ENCODE results near the gene RHOU. TPM values are rescaled to one million over a fixed set of nuclear protein-coding genes. Genes with fewer than 3 reads are reported as not detected.

The RHOU gene
- polyA plus RNA-seq, 2 of the 4 experiments (the other 2 are of a cell fraction) = 11.5 to 14.7 TPM

DNA sequence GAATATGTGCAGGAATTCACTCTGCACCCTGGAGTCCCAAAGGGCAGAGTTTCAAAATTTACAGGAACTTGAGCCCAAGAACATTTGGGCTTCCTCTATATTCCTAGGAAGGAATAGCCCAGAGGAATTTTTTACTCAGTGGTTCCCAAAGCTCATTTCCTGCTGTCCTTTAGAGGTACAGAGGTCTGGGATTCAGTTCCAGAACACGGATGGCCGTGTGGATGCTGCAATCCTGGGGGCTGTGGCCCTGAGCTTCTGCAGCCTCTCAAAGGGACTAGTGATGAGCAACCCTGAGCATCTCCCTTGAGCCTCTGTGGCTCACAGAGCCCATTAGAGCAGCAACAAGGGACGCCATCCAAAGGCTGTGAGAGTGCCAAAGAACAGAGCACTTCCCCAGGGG lies 10.1 kb upstream of the RHOU start (continued):
- TF ChIP-seq CBX2 (IDR thresholded peaks at IDR 0.05; ENCODE audit: borderline replicate concordance, low read depth) = no peak
- no peak for TF ChIP-seq RCOR1 (IDR thresholded peaks at IDR 0.05; ENCODE audit: low read depth, low read length)
- TF ChIP-seq, protein P1, sequence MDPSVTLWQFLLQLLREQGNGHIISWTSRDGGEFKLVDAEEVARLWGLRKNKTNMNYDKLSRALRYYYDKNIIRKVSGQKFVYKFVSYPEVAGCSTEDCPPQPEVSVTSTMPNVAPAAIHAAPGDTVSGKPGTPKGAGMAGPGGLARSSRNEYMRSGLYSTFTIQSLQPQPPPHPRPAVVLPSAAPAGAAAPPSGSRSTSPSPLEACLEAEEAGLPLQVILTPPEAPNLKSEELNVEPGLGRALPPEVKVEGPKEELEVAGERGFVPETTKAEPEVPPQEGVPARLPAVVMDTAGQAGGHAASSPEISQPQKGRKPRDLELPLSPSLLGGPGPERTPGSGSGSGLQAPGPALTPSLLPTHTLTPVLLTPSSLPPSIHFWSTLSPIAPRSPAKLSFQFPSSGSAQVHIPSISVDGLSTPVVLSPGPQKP (IDR thresholded peaks at IDR 0.05; ENCODE audit: low read depth, low read length) = no peak

DNA sequence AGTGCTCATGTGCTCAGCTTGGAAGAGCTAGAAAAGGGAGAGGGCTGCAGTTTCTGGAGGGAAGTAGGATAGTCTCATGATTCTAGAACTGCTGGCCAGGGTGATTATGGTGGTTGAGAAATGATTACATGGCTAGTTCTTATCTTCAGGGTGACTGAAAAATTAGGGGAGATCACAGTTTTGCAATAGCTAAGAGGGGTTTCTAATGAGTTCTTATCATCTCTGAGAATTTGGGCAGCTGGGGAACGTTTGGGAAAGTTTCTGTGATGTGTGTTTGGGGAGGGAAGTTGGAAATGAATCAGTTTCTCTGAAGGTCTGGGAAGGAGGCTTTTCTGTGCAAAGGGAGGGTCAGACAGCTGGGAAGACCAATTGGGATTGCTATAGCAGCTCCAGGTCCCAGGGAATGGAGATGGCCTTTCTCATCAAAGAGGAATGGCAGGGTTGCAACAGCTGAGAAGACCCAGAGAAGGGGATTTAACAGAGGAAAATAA lies 7.6 kb upstream of the RHOU start:
- Histone ChIP-seq H3K27ac (no peak overlapping the region), H3K4me1 (no peaks in the 10 kb centered on the region), H3K4me3 (no peak overlapping the region), H3K9me3 (no peaks in the 10 kb centered on the region), H3K4me2 (no peak overlapping the region)
- 0% methylated on average over 1 of the region's 1 CpG for WGBS (ENCODE audit: missing lambda C conversion rate)
- FAIRE-seq (no peak), DNase-seq (ENCODE audit: low read depth in 1 of 2, low spot score in 1 of 2) (no peak), ATAC-seq (no peak)
- CTCF ChIA-PET = no interaction called here
- no peak for TF ChIP-seq POLR2AphosphoS2 (conservative IDR thresholded peaks at IDR 0.05; ENCODE audit: low read length)
- no peak for TF ChIP-seq BHLHE40 (IDR thresholded peaks at IDR 0.05; ENCODE audit: low read depth, low read length)
- no peak for TF ChIP-seq FOXS1 (CRISPR knock-in tag; IDR thresholded peaks at IDR 0.05)
- TF ChIP-seq, protein P2, sequence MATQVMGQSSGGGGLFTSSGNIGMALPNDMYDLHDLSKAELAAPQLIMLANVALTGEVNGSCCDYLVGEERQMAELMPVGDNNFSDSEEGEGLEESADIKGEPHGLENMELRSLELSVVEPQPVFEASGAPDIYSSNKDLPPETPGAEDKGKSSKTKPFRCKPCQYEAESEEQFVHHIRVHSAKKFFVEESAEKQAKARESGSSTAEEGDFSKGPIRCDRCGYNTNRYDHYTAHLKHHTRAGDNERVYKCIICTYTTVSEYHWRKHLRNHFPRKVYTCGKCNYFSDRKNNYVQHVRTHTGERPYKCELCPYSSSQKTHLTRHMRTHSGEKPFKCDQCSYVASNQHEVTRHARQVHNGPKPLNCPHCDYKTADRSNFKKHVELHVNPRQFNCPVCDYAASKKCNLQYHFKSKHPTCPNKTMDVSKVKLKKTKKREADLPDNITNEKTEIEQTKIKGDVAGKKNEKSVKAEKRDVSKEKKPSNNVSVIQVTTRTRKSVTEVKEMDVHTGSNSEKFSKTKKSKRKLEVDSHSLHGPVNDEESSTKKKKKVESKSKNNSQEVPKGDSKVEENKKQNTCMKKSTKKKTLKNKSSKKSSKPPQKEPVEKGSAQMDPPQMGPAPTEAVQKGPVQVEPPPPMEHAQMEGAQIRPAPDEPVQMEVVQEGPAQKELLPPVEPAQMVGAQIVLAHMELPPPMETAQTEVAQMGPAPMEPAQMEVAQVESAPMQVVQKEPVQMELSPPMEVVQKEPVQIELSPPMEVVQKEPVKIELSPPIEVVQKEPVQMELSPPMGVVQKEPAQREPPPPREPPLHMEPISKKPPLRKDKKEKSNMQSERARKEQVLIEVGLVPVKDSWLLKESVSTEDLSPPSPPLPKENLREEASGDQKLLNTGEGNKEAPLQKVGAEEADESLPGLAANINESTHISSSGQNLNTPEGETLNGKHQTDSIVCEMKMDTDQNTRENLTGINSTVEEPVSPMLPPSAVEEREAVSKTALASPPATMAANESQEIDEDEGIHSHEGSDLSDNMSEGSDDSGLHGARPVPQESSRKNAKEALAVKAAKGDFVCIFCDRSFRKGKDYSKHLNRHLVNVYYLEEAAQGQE (IDR thresholded peaks at IDR 0.05) = no peak
- no peak for TF ChIP-seq MAZ (IDR thresholded peaks at IDR 0.05; ENCODE audit: borderline replicate concordance, low read depth, low read length)
- no peak for TF ChIP-seq JUNB (IDR thresholded peaks at IDR 0.05)
- no peak for TF ChIP-seq NR3C1 (IDR thresholded peaks at IDR 0.05)
- TF ChIP-seq RNF2 (IDR thresholded peaks at IDR 0.05; ENCODE audit: borderline replicate concordance, low read depth) = no peak
- no peak for TF ChIP-seq RAD21 (conservative IDR thresholded peaks at IDR 0.05 in 1 of 2, IDR thresholded peaks at IDR 0.05 in 1 of 2)
- no peak for TF ChIP-seq PBX3 (IDR thresholded peaks at IDR 0.05)
- TF ChIP-seq RFX5 (IDR thresholded peaks at IDR 0.05) = no peak
- TF ChIP-seq EHMT2 (IDR thresholded peaks at IDR 0.05; ENCODE audit: low read depth) = no peak
- TF ChIP-seq, protein P3, sequence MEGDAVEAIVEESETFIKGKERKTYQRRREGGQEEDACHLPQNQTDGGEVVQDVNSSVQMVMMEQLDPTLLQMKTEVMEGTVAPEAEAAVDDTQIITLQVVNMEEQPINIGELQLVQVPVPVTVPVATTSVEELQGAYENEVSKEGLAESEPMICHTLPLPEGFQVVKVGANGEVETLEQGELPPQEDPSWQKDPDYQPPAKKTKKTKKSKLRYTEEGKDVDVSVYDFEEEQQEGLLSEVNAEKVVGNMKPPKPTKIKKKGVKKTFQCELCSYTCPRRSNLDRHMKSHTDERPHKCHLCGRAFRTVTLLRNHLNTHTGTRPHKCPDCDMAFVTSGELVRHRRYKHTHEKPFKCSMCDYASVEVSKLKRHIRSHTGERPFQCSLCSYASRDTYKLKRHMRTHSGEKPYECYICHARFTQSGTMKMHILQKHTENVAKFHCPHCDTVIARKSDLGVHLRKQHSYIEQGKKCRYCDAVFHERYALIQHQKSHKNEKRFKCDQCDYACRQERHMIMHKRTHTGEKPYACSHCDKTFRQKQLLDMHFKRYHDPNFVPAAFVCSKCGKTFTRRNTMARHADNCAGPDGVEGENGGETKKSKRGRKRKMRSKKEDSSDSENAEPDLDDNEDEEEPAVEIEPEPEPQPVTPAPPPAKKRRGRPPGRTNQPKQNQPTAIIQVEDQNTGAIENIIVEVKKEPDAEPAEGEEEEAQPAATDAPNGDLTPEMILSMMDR (IDR thresholded peaks at IDR 0.05) = no peak
- no peak for TF ChIP-seq MAFK (IDR thresholded peaks at IDR 0.05; ENCODE audit: partially characterized antibody)
- TF ChIP-seq HOXB13 (CRISPR knock-in tag; IDR thresholded peaks at IDR 0.05; ENCODE audit: low read depth) = no peak
- TF ChIP-seq EP300 (IDR thresholded peaks at IDR 0.05) = no peak
- no peak for TF ChIP-seq SMC3 (IDR thresholded peaks at IDR 0.05)
- TF ChIP-seq, protein P4, sequence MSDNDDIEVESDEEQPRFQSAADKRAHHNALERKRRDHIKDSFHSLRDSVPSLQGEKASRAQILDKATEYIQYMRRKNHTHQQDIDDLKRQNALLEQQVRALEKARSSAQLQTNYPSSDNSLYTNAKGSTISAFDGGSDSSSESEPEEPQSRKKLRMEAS (IDR thresholded peaks at IDR 0.05) = no peak
- POLR2A ChIA-PET = no interaction called here

Measured in A549 (cell line).